HG03378 (cell line): ENCODE measurements around the gene AGRP.

Experiments used
- ATAC-seq: cut with Tn5 transposase; IDR thresholded peaks from one replicate; pipeline ENCODE4 v1.9.1; 2021; ENCODE audit warnings: mild to moderate bottlenecking, moderate library complexity; ENCODE audit not compliant: unreplicated experiment

AGRP gene

DNA sequence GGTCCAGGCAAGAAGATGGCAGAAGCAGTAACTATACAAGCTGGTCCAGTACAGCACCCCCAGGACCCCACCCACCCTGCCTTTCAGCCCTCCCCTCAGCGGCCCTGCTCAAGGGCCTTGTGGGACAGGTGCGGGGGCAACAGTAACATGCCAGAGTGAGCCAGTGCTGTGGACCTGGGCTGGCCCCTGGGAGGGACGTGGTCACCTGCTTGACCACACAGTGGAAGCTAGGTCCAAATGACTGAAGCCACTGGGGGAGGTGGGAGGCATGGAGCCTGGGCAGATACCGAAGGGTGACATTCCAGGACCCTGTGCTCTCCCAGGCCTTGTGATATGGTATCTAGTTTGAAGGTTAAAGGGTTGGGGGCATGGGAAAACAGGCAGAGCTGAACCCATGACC is 19.7 kb downstream of the AGRP start:
- no peak for ATAC-seq

DNA sequence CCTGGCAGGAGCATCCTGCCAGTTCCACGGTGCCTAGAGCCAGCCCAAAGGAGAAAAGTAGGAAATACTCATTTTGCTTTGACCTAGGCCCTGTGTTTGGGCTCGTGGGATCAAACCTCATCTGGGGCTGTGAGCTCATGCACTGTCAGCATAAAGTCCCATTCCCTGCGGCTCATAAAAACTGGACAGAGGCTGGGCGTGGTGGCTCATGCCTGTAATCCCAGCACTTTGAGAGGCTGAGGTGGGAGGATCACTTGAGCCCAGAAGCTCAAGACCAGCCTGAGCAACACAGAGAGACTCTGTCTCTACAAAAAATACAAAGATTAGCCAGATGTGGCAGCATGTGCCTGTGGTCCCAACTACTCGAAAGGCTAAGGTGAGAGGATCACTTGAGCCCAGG is 20.3 kb downstream of the AGRP start:
- ATAC-seq, result no peak

DNA sequence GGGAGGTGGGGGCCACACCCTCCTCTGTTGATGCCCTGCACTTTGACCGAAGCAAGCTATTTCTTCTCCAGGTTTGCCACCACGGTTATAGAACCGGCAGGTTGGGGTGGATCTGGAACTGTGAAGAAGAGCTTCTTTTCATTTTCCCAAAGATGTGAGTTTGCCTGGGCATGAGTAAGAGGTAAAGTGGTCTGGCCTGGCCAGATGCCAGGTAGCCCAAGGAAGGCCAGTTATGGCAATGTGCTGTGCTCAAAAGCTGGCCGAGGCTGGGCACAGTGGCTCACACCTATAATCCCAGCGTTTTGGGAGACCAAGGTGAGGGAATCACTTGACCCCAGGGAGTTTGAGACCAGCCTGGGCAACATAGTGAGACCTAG is 21.1 kb downstream of the AGRP start:
- no peak for ATAC-seq

DNA sequence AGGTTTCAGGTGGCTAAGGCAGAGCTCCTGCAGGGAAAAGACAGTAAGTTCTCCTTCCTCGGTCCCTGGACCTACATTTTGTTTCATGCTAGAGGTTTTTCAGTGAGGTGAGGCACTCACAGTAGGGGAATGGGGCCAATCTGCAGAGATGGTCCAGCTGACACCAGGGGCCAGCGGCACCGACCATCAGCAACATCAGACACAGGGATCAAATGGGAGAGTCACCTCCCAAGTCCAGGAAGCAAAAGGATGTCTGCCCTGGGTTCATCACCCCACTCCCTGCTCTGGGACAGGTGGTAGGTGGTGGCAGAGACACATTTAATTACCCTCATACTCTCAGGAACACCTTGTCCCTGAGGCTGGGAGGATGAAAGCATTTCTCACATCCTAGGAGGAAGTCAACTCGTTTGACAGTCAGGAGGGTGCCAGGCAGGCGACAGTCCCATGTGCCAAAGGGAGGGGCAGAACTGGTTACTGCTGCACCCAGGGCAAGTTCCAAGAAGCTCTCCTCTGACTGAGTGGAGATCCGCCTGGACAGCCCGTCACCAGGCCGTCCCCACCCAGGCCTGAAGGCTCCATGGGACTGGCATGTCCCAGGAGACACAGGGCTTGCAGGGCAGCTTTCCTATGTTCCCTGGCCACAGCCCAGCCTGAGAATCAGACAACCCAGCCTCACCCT is 21.6 kb downstream of the AGRP start:
- ATAC-seq, result no peak

DNA sequence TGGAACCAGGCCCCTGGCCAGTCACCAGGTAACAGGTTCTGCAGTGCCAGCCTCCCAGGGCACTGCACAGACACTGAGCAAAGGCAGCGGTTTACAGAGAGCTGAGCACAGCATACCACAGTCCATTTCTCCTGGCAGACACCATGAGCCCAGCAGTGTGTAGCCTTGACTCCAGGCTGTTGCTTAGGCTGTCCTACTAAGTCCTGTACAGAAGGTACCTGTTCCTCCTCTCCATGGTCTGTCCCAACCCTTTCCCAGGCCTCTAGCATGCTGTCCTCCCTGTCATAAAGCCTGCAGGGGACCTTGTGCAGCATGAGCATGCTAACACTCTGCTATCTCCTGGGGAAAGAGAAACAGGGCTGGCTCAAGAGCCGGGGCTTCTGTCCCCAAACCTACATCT is 22.4 kb downstream of the AGRP start:
- ATAC-seq, result no peak

GRCh38 chr16:67460168-67460567 is 23.2 kb downstream of the AGRP start:
- no peak for ATAC-seq

DNA sequence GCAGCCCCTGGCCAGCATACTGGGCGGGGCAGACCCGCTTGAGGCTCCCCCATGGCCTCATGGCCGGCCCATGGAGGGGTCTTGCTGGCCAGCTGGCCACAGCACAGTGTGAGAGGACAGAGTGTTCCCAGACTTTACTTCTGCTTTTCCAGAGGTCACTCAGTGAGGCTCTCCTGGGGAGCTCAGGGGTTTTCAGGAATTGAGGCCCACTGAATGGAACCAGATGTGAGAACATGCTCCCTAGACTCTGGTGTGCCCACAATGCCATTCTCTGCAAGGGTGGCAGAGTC is 23.5 kb downstream of the AGRP start:
- no peak for ATAC-seq

DNA sequence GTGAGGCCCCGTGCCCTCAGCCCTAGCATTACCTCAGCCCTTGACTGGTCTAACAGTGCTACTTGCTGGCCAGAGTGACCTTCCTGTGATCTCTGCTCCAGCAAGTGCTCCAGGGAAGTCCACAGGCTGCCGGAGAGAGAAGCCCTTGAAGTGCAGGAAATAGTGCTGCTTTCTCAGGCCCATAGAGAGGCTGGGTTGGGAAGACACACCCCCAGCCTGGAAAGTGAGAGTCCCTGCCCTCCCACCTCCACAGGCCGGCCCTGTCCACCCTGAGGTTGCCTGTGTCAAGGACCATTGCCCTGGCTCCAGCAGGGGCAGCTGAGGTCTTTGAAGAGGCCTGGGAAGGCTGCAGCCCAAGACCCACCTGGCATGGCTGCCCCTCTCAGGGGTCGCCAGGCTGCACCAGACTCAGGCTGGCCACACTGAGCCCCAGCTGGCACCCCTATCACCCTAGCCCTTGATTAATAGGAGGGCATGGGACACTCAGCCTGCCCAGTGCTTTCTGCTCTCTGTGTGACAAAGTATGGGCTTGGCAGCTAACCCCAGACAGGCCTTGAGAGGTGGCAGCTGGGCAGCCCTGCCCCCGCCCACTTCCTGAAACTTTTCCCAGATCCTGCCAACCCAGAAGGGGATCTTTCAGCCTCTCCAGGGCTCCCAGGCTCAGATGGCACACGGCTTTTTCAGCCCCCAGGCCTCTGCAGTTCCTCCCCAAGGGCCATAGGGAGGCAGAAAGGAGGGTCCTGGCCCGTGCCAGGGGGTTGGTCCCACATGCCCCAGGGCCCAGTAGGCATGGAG is 24.1 kb downstream of the AGRP start:
- ATAC-seq, result no peak

GRCh38 chr16:67458121-67458641 is 25.2 kb downstream of the AGRP start:
- no peak for ATAC-seq

- no peak for ATAC-seq
Observed at GRCh38 chr16:67457611-67458010, 25.7 kb downstream of the AGRP start.

DNA sequence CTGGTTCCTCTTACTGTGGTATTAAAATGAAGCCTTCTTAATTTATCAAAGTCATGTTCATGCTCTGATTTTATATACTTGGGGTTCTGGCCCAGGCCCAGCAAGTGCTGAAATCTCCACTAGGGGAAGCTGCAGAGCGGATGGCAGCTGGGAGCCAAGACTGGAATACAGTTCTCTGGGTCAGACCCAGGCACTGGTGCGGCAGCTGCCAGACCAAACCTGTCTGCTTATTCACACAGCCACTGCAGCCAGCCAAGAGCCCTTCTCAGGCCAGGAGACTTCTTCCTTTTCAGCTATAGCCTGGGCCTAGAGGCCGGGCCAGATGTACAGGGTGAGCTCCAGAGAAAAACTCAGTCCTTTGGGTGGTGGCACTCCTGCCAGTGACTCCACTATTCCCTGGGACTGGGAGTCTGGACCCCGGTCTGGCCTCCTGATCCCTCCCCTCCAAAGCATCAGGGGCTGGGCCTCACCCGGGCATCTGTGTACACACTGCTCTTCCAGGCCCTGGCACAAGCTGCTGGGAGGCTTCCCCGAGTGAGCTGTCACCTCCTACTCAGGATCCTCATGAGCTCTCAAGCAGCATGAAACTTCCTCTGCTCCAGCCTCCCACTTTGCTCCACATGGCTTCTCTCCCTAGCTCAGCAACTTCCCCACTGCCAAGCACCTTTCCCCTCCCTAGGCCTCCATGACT is 26.8 kb downstream of the AGRP start:
- ATAC-seq, result no peak

DNA sequence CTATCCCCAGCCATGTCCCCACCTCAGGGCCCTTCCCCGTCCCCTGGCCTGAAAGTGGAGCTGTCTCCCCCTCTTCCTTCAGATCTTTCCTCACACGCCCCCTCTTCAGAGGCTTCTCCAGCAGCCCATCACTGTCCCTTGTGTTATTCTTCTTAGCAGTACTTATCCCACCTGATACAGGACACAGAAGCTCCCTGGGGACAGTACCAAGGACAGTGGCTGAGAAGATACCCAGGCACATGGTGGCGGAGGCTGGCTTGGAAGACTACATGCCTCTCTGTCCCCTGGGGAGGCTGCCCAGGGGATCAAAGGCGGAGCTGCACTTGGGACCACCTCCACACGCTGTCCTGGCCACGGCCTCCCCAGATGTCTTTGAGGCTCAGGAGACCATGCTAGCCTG is 28.5 kb downstream of the AGRP start:
- no peak for ATAC-seq

DNA sequence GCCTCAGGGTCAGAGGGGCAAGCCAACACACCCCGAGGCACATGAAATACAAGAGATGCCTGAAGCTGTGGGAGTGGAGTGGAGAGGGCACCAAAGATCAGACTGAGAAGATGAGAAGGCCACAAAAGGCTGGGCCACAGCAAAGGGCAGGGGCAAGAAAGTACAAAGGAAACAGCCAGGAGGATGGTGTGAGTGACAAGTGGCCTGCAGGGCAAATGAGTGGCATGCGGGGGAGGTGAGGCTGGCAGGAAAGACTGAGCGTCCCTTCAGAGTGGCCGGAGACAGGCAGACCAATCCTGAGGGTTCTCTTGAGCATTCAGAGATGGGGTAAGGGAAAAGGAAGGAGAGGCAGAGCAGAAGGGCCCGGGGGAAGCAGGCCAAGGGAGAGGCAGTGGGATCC is 29.2 kb downstream of the AGRP start:
- no peak for ATAC-seq

GRCh38 chr16:67451704-67452435 is 31.5 kb downstream of the AGRP start:
- ATAC-seq, result no peak

DNA sequence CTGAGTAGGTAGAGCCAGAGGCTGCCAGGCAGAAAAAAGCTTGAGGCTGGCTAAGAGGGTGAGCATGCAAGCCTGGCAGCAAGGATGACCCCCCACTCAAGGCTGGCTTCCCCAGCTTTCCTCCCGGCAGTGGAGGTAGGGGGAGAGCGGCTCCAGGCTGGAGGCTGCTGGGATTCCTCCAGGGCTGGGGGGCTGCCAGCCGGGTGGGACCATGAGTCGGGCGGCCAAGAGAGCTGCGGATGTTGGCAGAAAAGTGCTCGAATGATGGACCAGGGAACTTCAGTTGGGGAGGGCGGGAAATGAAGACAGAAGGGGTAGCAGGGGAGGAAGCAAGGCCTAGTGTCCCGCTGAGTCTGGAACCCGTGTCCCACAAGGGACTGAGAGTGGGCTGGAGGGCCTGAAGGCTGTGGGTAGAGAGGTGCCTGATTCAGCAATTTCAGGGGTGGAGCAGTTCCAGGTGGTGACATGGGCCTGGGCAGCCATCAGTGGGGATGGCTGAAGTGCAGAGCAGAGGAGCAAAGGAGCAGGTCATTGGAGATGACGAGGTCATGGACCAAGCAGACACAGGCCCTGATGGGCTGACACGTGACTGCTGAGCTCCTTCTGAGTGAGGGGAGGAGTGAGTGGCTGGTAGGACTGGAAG is 32.2 kb downstream of the AGRP start:
- no peak for ATAC-seq

- ATAC-seq, result no peak
Observed at GRCh38 chr16:67449739-67450138, 33.6 kb downstream of the AGRP start.

DNA sequence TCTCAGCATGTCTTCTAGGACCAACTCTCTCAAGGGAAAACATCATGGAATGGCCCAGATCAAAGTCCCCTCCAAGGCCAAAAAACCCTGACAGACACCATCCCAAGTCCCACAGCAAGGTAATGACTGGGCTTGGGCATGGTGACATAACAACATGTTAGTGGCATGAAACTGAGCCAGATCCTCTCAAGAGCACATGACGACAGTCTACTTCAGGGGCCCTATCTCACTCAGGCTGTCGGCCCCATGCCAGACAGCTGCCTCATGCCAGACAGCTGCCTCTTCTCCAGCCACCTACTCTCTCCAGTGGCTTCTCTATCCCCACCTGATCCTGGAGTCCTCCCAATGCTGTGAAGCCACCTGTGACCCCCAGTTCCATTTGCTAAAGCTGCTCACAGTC is 34.0 kb downstream of the AGRP start:
- ATAC-seq, result no peak

DNA sequence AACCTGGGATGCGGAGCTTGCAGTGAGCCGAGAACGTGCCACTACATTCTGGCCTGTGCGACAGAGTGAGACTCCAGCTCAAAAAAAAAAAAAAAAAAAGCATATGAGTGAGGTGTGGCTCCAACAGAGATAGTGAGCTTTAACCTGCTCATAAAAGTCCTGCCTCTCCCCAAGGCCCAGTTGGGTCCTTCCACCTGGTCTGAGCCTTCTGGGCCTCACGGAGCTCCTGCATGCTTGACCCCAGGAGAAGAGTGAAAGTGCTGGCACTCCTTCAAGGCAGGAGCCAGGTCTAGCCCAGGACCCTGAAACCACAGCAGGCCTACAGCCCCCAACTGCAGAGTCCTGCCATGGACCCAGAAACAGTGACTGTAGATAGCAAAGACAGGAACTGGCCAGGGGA is 34.8 kb downstream of the AGRP start:
- no peak for ATAC-seq

DNA sequence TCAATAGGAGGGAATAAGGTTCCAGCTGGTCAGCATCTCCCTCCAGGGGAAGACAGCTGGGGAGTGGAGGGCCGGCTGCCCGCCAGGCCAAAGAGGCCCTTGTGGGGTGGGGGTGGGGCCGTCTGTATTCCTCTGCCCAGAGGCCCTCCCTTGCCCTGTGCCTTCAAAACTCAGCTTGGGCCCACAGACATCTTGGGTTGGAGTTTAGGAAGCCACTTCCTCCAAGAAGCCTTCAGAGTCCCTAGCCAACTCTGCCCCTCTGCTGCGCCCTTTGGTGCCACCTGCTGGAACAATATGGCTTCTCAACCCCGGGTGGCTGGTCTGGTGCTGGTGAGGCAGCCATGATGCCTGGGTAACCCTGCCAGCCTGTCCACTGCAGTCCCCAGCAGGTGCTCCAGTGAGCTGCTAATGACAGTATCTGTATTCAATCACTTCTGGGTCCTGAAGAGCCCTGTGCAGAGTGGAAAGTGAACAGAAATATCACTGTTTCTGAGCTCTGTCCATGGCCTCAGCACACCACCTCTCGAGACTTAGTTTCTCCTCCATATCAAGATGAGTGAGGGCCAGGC is 35.8 kb downstream of the AGRP start:
- no peak for ATAC-seq

DNA sequence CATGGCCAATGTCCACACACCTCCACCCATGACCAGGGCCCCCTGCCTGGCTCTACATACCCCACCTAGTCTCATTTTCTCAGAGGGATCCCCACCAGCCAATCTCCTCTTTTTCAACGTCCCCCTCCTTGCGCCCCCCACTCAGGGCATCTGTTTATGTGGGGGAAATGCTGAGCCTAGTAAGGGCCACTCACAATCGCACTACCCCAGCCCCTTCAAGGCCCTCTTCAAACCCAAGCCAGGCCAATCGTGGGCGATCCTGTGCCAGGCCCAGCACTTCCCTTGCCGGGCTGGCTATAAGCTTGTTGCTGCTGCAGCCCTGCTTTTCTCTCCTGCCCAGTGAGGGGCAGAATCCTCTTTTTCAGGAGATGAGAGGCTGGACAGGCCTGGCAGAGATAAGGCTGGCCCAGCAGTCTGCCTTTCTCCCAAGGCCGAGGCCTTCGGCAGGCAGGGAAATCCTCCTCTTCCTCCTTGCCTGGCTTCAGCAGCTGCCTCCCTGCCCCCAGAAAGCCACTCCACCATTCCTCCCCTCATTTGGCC is 36.3 kb downstream of the AGRP start:
- no peak for ATAC-seq
